SK-N-SH treated with all-trans-retinoic acid at 6 μM for 48 hours (cell line): Measurements from ENCODE around the gene CD22.

Experiments used
- ATAC-seq: fragments of 200-7000 bp; cut with Tn5 transposase; 3 replicates; pipeline ENCODE4 v1.9.1; 2020; ENCODE audit warnings: mild to moderate bottlenecking, moderate library complexity
- ARNTL ChIP-seq: fragments of 450-650 bp; formaldehyde crosslinking; IDR thresholded peaks from 2 replicates; pipeline ENCODE4 v1.5.0; 2020; ENCODE audit warnings: low read depth, mild to moderate bottlenecking, moderate library complexity, borderline replicate concordance
- BACH2 ChIP-seq: fragments of 250-450 bp; sonication (Bioruptor Pico); IDR thresholded peaks from 2 replicates; pipeline ENCODE4 v1.9.0; 2021; ENCODE audit warnings: mild to moderate bottlenecking, borderline replicate concordance
- CREB5 ChIP-seq: fragments of 250-450 bp; sonication (Bioruptor Pico); IDR thresholded peaks from 2 replicates; pipeline ENCODE4 v1.5.1; 2020; ENCODE audit warnings: low read depth, mild to moderate bottlenecking, moderate library complexity
- CSRNP3 ChIP-seq: fragments of 250-450 bp; sonication (Bioruptor Pico); IDR thresholded peaks from 2 replicates; pipeline ENCODE4 v1.5.1; 2021; ENCODE audit warnings: mild to moderate bottlenecking, moderate library complexity
- ESRRG ChIP-seq: fragments of 250-450 bp; sonication (Bioruptor Pico); IDR thresholded peaks from 2 replicates; pipeline ENCODE4 v1.6.1; 2021; ENCODE audit warnings: mild to moderate bottlenecking
- GLIS3 ChIP-seq: fragments of 250-450 bp; sonication (Bioruptor Pico); IDR thresholded peaks from 2 replicates; pipeline ENCODE4 v1.5.0; 2020; ENCODE audit warnings: mild to moderate bottlenecking, moderate library complexity
- ISL1 ChIP-seq: fragments of 250-450 bp; sonication (Bioruptor Pico); IDR thresholded peaks from 2 replicates; pipeline ENCODE4 v2.1.2; 2022; ENCODE audit warnings: mild to moderate bottlenecking, moderate library complexity
- OSR1 ChIP-seq: fragments of 250-450 bp; sonication (Bioruptor Pico); IDR thresholded peaks from 2 replicates; pipeline ENCODE4 v1.8.0; 2022; ENCODE audit warnings: moderate library complexity, mild to moderate bottlenecking, inconsistent platforms
- POU6F1 ChIP-seq: fragments of 250-450 bp; sonication (Bioruptor Pico); IDR thresholded peaks from 2 replicates; pipeline ENCODE4 v1.8.0; 2021; ENCODE audit warnings: low read depth, mild to moderate bottlenecking, moderate library complexity, borderline replicate concordance
- PPARA ChIP-seq: fragments of 250-450 bp; sonication (Bioruptor Pico); IDR thresholded peaks from 2 replicates; pipeline ENCODE4 v1.5.0; 2020; ENCODE audit warnings: mild to moderate bottlenecking, borderline replicate concordance
- RARB ChIP-seq: fragments of 250-450 bp; sonication (Bioruptor Pico); IDR thresholded peaks from 2 replicates; pipeline ENCODE4 v1.8.0; 2021; ENCODE audit warnings: mild to moderate bottlenecking, moderate library complexity
- SNAI2 ChIP-seq: fragments of 250-450 bp; sonication (Bioruptor Pico); IDR thresholded peaks from 2 replicates; pipeline ENCODE4 v1.5.0; 2020; ENCODE audit warnings: mild to moderate bottlenecking, moderate library complexity
- TCF4 ChIP-seq: fragments of 250-450 bp; sonication (Bioruptor Pico); IDR thresholded peaks from 2 replicates; pipeline ENCODE4 v1.8.0; 2021; ENCODE audit warnings: mild to moderate bottlenecking, moderate library complexity, borderline replicate concordance
- TOX ChIP-seq: fragments of 250-450 bp; sonication (Bioruptor Pico); IDR thresholded peaks from 2 replicates; pipeline ENCODE4 v1.8.0; 2021; ENCODE audit warnings: mild to moderate bottlenecking, moderate library complexity, borderline replicate concordance
- TSHZ2 ChIP-seq: fragments of 250-450 bp; sonication (Bioruptor Pico); IDR thresholded peaks from 2 replicates; pipeline ENCODE4 v1.5.0; 2020; ENCODE audit warnings: mild to moderate bottlenecking, moderate library complexity
- ZC3H10 ChIP-seq: fragments of 250-450 bp; sonication (Bioruptor Pico); IDR thresholded peaks from 2 replicates; pipeline ENCODE4 v1.5.1; 2021; ENCODE audit warnings: mild to moderate bottlenecking, moderate library complexity
- ZFP3 ChIP-seq: fragments of 250-450 bp; sonication (Bioruptor Pico); IDR thresholded peaks from 2 replicates; pipeline ENCODE4 v1.5.0; 2020; ENCODE audit warnings: mild to moderate bottlenecking, moderate library complexity
- ZFP30 ChIP-seq: fragments of 450-650 bp; formaldehyde crosslinking; IDR thresholded peaks from 2 replicates; pipeline ENCODE4 v1.5.0; 2022; ENCODE audit warnings: mild to moderate bottlenecking, moderate library complexity
- ZNF565 ChIP-seq: fragments of 450-650 bp; formaldehyde crosslinking; conservative IDR thresholded peaks from 2 replicates; pipeline ENCODE4 v1.5.0; 2020; ENCODE audit warnings: low read depth, mild to moderate bottlenecking, moderate library complexity
- ZNF70 ChIP-seq: fragments of 450-650 bp; formaldehyde crosslinking; IDR thresholded peaks from 2 replicates; pipeline ENCODE4 v1.5.0; 2020; ENCODE audit warnings: mild to moderate bottlenecking, moderate library complexity

CD22 gene

GRCh38 chr19:35332817-35333216, 3.8 kb downstream of the CD22 start:
- ATAC-seq, result no peak
- TF ChIP-seq ESRRG (CRISPR knock-in tag) (no peak), TOX (CRISPR knock-in tag) (no peak), GLIS3 (CRISPR knock-in tag) (no peak), ZFP30 (CRISPR knock-in tag) (no peak), RARB (CRISPR knock-in tag) (no peak), ISL1 (CRISPR knock-in tag) (no peak), ZNF70 (CRISPR knock-in tag) (no peak), BACH2 (CRISPR knock-in tag) (no peak), ZNF565 (no peak), ZC3H10 (CRISPR knock-in tag) (no peak), SNAI2 (CRISPR knock-in tag) (no peak)

GRCh38 chr19:35334144-35334753, 5.3 kb downstream of the CD22 start:
- TF ChIP-seq TCF4 (CRISPR knock-in tag) (no peak), PPARA (CRISPR knock-in tag) (no peak), TOX (CRISPR knock-in tag) (no peak), ISL1 (CRISPR knock-in tag) (no peak), POU6F1 (CRISPR knock-in tag) (no peak), SNAI2 (CRISPR knock-in tag) (no peak), ZC3H10 (CRISPR knock-in tag) (no peak), ZNF565 (no peak), CSRNP3 (CRISPR knock-in tag) (no peak), OSR1 (CRISPR knock-in tag) (no peak), ZFP30 (CRISPR knock-in tag) (no peak), RARB (CRISPR knock-in tag) (no peak), GLIS3 (CRISPR knock-in tag) (no peak), ESRRG (CRISPR knock-in tag) (no peak), ARNTL (CRISPR knock-in tag) (no peak)

GRCh38 chr19:35336166-35336955, 7.4 kb downstream of the CD22 start:
- no peak for TF ChIP-seq ISL1 (CRISPR knock-in tag)
- no peak for TF ChIP-seq TCF4 (CRISPR knock-in tag)
- no peak for TF ChIP-seq POU6F1 (CRISPR knock-in tag)
- TF ChIP-seq ESRRG (CRISPR knock-in tag), result no peak
- no peak for TF ChIP-seq BACH2 (CRISPR knock-in tag)
- TF ChIP-seq ZFP3 (CRISPR knock-in tag), result no peak
- TF ChIP-seq CREB5 (CRISPR knock-in tag), result no peak
- TF ChIP-seq PPARA (CRISPR knock-in tag), result no peak
- no peak for TF ChIP-seq ZNF565
- TF ChIP-seq OSR1 (CRISPR knock-in tag), result no peak
- TF ChIP-seq TOX (CRISPR knock-in tag), result no peak
- no peak for TF ChIP-seq TSHZ2 (CRISPR knock-in tag)
- ATAC-seq, result no peak

More at GRCh38 chr19:35334144-35334753, 5.3 kb downstream of the CD22 start:
- no peak for ATAC-seq
